GM19372 (cell line): ENCODE results near the gene NACA2.
"Not testable (repeated sequence)": the region's sequence is repeated elsewhere in the genome, so short reads cannot be mapped to it uniquely, and the experiment has no call there.

ENCODE experiments used
- ATAC-seq: cut with Tn5 transposase; IDR thresholded peaks from one replicate; pipeline ENCODE4 v1.9.1; 2021; ENCODE audit warnings: mild to moderate bottlenecking, low read depth, moderate library complexity; ENCODE audit not compliant: unreplicated experiment

NACA2 gene

GRCh38 chr17:61579961-61580360, 11.1 kb downstream of the NACA2 start:
- no peak for ATAC-seq

GRCh38 chr17:61579347-61579746, 11.7 kb downstream of the NACA2 start:
- ATAC-seq: no peak

GRCh38 chr17:61578645-61579044, 12.4 kb downstream of the NACA2 start:
- no peak for ATAC-seq

DNA sequence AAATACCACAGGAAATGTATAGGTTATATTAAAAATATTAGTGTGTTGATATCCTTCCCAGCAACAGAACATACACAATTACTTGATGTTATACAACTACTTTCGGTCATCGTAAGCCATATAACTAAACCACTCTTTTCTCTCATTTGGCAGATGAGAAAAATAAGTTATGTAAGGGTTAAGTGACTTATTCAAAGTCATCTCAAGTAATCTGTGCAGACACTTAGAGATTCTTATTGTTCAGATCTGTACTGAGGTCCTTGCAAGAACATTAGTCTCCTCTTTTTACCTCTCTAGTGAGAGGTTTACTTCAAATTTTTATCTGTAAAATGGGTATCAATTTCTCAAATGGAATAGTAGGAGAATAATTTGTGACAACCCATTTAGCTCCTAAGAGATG, 15.0 kb downstream of the NACA2 start:
- ATAC-seq: no peak

GRCh38 chr17:61575352-61575975, 15.6 kb downstream of the NACA2 start:
- no peak for ATAC-seq

DNA sequence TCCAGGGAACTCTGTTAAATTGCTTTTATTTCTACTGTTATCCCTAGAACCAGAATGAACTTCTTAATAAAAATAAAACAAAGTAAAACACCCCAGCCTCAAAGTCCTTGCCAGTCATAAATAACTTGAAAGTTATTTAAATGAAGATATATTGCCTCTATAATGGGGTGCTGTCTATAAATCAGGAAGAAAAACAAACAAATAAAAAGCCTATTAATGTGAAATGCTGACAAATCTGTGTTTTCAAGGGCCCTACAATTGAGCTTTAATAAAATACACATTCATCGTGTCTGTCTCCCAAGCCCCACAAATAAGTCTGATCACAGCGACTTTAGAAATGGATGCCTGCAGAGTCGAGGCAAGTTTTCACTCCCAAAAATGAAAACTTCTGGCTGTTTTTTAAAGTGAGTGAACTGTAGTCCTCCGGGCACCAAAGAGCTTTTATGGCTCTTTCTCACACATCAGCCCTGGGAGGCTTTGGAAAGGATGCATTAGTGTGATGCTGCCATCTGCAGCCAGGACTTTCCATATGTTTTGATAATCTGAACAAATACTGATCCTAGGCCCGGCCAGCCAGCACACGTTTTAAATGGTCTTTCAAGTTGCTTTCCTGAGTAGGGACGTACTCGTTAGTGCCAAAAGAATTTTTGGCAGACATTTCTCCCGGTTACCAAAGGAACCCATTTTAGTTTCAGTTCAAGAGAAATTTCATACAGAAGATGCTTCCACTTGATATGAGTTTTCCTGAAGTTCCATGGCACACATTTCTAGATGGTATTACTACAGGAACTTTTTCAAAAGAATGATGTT, 16.3 kb downstream of the NACA2 start:
- no peak for ATAC-seq

- not testable (repeated sequence) for ATAC-seq
These were observed 18.5 kb downstream of the NACA2 start for GRCh38 chr17:61572547-61572946.

DNA sequence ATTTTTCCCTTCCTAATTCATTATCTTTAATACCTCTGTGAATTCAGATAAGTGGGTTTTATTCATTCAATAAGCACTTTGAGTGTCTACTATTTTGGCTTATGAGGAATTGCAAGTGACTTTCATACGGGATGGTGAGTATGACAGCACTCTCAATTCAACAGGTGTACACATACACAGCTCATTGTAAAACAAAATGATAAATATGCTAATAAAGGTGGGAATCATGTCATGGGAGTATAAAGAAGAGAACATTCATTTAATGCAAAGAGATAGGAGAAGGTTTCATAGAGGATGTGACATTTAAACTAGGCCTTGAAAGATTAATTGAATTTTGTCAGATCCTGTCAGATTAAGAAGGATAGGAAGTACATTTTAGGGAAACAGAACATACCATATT, 19.4 kb downstream of the NACA2 start:
- ATAC-seq: no peak

DNA sequence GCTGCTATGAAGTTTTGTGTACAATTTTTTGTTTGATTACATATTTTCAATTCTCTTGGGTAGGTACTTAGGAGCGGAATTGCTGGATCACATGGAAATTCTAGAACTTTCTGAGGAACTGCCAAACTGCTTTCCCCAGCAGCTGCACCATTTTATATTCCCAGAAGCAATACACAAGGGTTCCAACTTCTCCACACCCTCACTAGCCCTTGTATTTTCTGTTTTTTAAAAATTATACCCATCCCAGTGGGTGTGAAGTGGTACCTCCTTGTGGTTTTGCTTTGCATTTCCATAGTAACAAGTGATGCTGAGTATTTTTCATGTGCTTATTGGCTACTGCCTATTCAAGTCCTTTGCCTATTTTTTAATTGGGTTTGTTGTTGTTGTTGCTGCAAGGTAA, 20.9 kb downstream of the NACA2 start:
- ATAC-seq: no peak

DNA sequence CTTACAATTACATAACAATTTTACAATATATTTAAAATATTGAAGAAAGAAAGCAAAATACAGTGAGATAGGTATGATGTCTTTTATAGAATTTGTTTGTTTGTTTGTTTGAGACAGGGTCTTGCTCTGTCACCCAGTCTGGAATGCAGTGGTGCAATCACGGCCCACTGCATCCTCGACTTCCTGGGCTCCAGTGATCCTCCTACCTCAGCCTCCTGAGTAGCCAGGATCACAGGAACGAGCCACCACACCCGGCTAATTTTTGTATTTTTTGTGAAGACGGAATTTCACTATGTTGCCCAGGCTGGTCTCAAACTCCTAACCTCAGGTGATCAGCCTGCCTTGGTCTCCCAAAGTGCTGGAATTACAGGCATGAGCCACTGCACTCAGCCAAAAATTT, 21.5 kb downstream of the NACA2 start:
- ATAC-seq: not testable (repeated sequence)

- no peak for ATAC-seq
These were observed 22.6 kb downstream of the NACA2 start for GRCh38 chr17:61568219-61569072.

DNA sequence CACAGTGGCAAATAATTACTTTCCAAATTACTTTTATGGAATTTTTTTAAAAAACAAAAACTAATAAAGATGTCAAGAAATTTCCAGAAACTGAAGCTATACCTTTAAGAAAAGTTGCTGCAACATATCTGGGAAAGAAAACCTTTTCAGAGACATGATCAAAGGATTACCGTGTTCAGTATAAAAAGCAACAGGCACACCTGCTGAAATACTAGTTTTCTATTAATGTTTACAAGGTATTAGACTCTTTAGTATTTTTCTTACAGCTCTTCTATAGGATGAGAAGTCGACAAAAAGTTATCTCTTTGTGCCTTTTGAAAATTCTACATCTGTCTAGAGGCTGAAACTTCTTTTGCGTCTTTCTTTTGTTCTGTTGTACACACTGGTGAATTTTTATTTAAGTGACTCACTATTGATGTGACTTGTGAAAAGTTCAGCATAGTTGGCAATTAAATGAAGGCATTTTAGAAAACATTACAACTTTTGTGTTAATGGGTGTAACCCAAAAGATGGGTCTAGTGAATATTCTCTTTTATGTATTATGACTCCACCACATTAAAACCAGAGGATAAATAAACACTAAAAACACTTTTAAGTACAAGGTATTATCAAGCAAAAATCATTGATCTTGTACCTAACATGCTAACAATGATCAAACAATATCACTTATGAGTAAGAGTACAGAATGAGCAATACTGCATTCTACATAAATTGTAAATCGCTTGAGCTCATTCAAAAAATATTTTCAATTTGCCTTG, 23.8 kb downstream of the NACA2 start:
- ATAC-seq: no peak

GRCh38 chr17:61566448-61566847, 24.6 kb downstream of the NACA2 start:
- not testable (repeated sequence) for ATAC-seq

DNA sequence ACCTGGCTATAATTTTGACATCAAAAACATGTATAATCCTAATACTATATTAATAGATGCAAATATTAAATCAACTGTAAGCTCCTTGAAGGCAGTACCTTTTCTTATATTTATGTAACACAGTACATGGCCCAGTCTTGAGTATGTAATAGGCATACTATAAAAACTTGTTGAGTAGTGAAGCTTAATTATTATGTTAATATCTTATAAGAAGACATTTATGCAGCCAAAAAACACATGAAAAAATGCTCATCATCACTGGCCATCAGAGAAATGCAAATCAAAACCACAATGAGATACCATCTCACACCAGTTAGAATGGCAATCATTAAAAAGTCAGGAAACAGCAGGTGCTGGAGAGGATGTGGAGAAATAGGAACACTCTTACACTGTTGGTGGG, 25.2 kb downstream of the NACA2 start:
- ATAC-seq: not testable (repeated sequence)

DNA sequence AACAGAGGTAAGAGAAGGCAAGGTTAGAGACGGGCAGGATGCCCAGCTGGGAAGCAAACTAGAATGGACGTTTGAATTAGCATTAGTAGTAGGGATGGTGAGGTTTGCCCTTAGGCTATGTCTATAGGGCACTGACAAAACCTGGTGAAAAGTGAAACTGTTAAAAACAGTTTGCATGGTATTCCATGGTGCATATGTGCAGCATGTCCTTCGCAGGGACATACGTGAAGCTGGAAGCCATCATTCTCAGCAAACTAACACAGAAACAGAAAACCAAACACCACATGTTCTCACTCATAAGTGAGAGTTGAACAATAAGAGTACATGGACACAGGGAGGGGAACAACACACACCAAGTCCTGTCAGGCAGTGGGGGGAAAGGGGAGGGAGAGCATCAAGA, 25.8 kb downstream of the NACA2 start:
- no peak for ATAC-seq

DNA sequence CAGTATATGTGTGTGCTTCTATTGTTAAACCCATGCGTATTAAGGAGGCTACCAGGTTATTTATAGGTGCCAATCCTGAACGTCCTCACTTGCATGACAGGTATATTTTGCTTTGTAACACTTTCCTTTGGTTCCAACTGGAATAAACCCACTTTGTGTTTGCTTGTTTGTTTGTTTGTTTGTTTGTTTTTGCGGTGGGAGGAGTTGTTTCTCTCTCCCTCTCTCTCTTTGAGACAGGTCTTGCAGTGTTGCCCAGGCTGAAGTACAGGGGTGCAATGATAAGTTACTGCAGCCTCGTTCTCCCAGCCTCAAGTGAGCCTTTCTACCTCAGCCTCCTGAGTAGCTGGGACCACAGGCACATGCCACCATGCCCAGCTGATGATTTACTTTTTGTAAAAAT, 28.7 kb downstream of the NACA2 start:
- no peak for ATAC-seq

- ATAC-seq: no peak
These were observed 29.7 kb downstream of the NACA2 start for GRCh38 chr17:61561354-61561753.

DNA sequence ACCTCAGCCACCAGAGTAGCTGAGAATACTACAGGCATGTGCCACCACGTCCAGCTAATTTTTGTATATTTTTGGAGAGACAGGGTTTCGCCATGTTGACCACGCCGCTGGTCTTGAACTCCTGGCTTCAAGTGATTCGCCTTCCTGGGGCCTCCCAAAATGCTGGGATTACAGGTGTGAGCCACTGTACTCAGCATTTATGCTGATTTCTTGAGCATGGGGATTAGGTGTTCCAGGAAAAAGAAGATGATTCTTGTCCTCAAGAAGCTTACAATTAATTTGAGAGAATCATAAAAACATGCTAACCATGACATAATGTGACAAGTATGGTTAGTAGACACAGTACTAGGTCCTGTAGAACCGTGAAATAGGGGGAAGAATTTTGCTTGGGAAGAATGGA, 30.9 kb downstream of the NACA2 start:
- no peak for ATAC-seq

GRCh38 chr17:61556224-61557188, 34.5 kb downstream of the NACA2 start:
- no peak for ATAC-seq
